Measurements from ENCODE around the gene RPTOR.

RPTOR gene

GRCh38 chr17:80852476-80853015 is 307.9 kb downstream of the RPTOR start:
- H3K4me3 ChIP-seq (ENCODE audit: low read depth in 1 of 2, low read length in 2 of 2): no peak overlapping the region
- TF ChIP-seq EZH2 (IDR thresholded peaks at IDR 0.05; ENCODE audit: borderline replicate concordance, low read depth, low read length, severe bottlenecking) (no peak), CTCF (IDR thresholded peaks at IDR 0.05; ENCODE audit: borderline replicate concordance, extremely low read depth, low read length, poor library complexity, severe bottlenecking) (no peak)
- H3K4me2 ChIP-seq (ENCODE audit: insufficient read depth, low read length): no peak overlapping the region
- H3K4me1 ChIP-seq (ENCODE audit: insufficient read depth, low read length): no peaks in the 10 kb centered on the region
- H4K20me1 ChIP-seq (ENCODE audit: insufficient read depth, low read length): no peaks in the 10 kb centered on the region
- H3K27ac ChIP-seq (ENCODE audit: low read length): no peak overlapping the region
- no peak overlapping the region for H3K9ac ChIP-seq (ENCODE audit: low read depth, low read length)
- no peak for ATAC-seq (ENCODE audit: insufficient read depth, low read depth)
- no peaks in the 10 kb centered on the region for H3K27me3 ChIP-seq (ENCODE audit: insufficient read depth, low read length, poor library complexity)
- H3K36me3 ChIP-seq (ENCODE audit: insufficient read depth, low read length): peaks cover 41% of the 10 kb centered on the region
- no peaks in the 10 kb centered on the region for H3K79me2 ChIP-seq (ENCODE audit: insufficient read depth, low read length)
- no peaks in the 10 kb centered on the region for H3K9me3 ChIP-seq (ENCODE audit: insufficient read depth, low read length, severe bottlenecking)
- no peak for DNase-seq
- H2AFZ ChIP-seq (ENCODE audit: low read depth, low read length): no peak overlapping the region

GRCh38 chr17:80853076-80853475 is 308.4 kb downstream of the RPTOR start:
- no peaks in the 10 kb centered on the region for H4K20me1 ChIP-seq (ENCODE audit: insufficient read depth, low read length)

GRCh38 chr17:80854220-80854619 is 309.6 kb downstream of the RPTOR start:
- Histone ChIP-seq H3K4me1 (ENCODE audit: insufficient read depth, low read length) (no peaks in the 10 kb centered on the region), H3K79me2 (ENCODE audit: insufficient read depth, low read length) (no peaks in the 10 kb centered on the region), H3K4me2 (ENCODE audit: insufficient read depth, low read length) (no peak overlapping the region), H2AFZ (ENCODE audit: low read depth, low read length) (no peak overlapping the region), H3K9ac (ENCODE audit: low read depth, low read length) (no peak overlapping the region), H3K36me3 (ENCODE audit: insufficient read depth, low read length) (peaks cover 43% of the 10 kb centered on the region), H3K27ac (ENCODE audit: low read length) (no peak overlapping the region), H3K4me3 (ENCODE audit: low read depth in 1 of 2, low read length in 2 of 2) (no peak overlapping the region), H4K20me1 (ENCODE audit: insufficient read depth, low read length) (no peaks in the 10 kb centered on the region), H3K27me3 (ENCODE audit: insufficient read depth, low read length, poor library complexity) (no peaks in the 10 kb centered on the region), H3K9me3 (ENCODE audit: insufficient read depth, low read length, severe bottlenecking) (no peaks in the 10 kb centered on the region)
- no peak for ATAC-seq (ENCODE audit: insufficient read depth, low read depth)
- DNase-seq: no peak
- no peak for TF ChIP-seq EZH2 (IDR thresholded peaks at IDR 0.05; ENCODE audit: borderline replicate concordance, low read depth, low read length, severe bottlenecking)
- no peak for TF ChIP-seq CTCF (IDR thresholded peaks at IDR 0.05; ENCODE audit: borderline replicate concordance, extremely low read depth, low read length, poor library complexity, severe bottlenecking)

More at GRCh38 chr17:80853076-80853475, 308.4 kb downstream of the RPTOR start:
- Histone ChIP-seq H3K27me3 (ENCODE audit: insufficient read depth, low read length, poor library complexity) (no peaks in the 10 kb centered on the region), H3K9ac (ENCODE audit: low read depth, low read length) (no peak overlapping the region), H3K4me2 (ENCODE audit: insufficient read depth, low read length) (no peak overlapping the region), H3K4me1 (ENCODE audit: insufficient read depth, low read length) (no peaks in the 10 kb centered on the region), H3K79me2 (ENCODE audit: insufficient read depth, low read length) (no peaks in the 10 kb centered on the region), H3K36me3 (ENCODE audit: insufficient read depth, low read length) (peaks cover 41% of the 10 kb centered on the region), H3K27ac (ENCODE audit: low read length) (no peak overlapping the region), H3K9me3 (ENCODE audit: insufficient read depth, low read length, severe bottlenecking) (no peaks in the 10 kb centered on the region), H3K4me3 (ENCODE audit: low read depth in 1 of 2, low read length in 2 of 2) (no peak overlapping the region), H2AFZ (ENCODE audit: low read depth, low read length) (no peak overlapping the region)
- ATAC-seq (ENCODE audit: insufficient read depth, low read depth) (no peak), DNase-seq (no peak)
- TF ChIP-seq CTCF (IDR thresholded peaks at IDR 0.05; ENCODE audit: borderline replicate concordance, extremely low read depth, low read length, poor library complexity, severe bottlenecking): no peak
- no peak for TF ChIP-seq EZH2 (IDR thresholded peaks at IDR 0.05; ENCODE audit: borderline replicate concordance, low read depth, low read length, severe bottlenecking)
